MM.1S (cell line): Measurements from ENCODE around the gene RPN1.

Source experiments
- DNase-seq: peaks from one replicate; pipeline ENCODE4 v3.0.0-alpha.2; 2015
- H2AFZ ChIP-seq: fragments of 300-600 bp; sonication (generic); 2 replicates; pipeline ENCODE4 v1.6.0; 2016; ENCODE audit warnings: antibody characterized with exemption, low read length
- H3F3A ChIP-seq: fragments of 300-600 bp; sonication (generic); 2 replicates; pipeline ENCODE4 v1.6.1; 2016; ENCODE audit warnings: mild to moderate bottlenecking, antibody characterized with exemption, low read length, moderate library complexity, mixed read lengths; ENCODE audit not compliant: insufficient read depth
- H3K27ac ChIP-seq: fragments of 300-600 bp; sonication (generic); 2 replicates; pipeline ENCODE4 v1.5.1; 2016; ENCODE audit warnings: mild to moderate bottlenecking, low read length
- H3K27me3 ChIP-seq: fragments of 300-600 bp; sonication (generic); replicated peaks from 2 replicates; pipeline ENCODE4 v1.6.0; 2016; ENCODE audit warnings: low read length; ENCODE audit not compliant: insufficient read depth
- H3K36me3 ChIP-seq: fragments of 300-600 bp; sonication (generic); replicated peaks from 2 replicates; pipeline ENCODE4 v1.6.1; 2016; ENCODE audit warnings: mild to moderate bottlenecking, low read length, mixed read lengths; ENCODE audit not compliant: insufficient read depth
- H3K4me1 ChIP-seq: fragments of 300-600 bp; sonication (generic); 2 replicates; pipeline ENCODE4 v1.6.1; 2016; ENCODE audit warnings: low read length, mixed read lengths
- H3K4me2 ChIP-seq: fragments of 300-600 bp; sonication (generic); 2 replicates; pipeline ENCODE4 v1.6.0; 2016; ENCODE audit warnings: low read depth, low read length
- H3K4me3 ChIP-seq: fragments of 300-600 bp; sonication (generic); 2 replicates; pipeline ENCODE4 v1.5.1; 2016; ENCODE audit warnings: low read length, mixed read lengths
- H3K79me2 ChIP-seq: fragments of 300-600 bp; sonication (generic); 2 replicates; pipeline ENCODE4 v1.6.1; 2016; ENCODE audit warnings: mixed run types, low read length, mixed read lengths
- H3K9ac ChIP-seq: fragments of 300-600 bp; sonication (generic); 2 replicates; pipeline ENCODE4 v1.6.1; 2016; ENCODE audit warnings: low read length, mixed read lengths
- H3K9me2 ChIP-seq: fragments of 300-600 bp; sonication (generic); replicated peaks from 2 replicates; pipeline ENCODE4 v1.6.1; 2016; ENCODE audit warnings: mild to moderate bottlenecking, low read length, mixed read lengths; ENCODE audit not compliant: insufficient read depth
- H3K9me3 ChIP-seq: fragments of 300-600 bp; sonication (generic); replicated peaks from 2 replicates; pipeline ENCODE4 v1.6.1; 2016; ENCODE audit warnings: mild to moderate bottlenecking, low read length, mixed read lengths; ENCODE audit not compliant: insufficient read depth
- H4K20me1 ChIP-seq: fragments of 300-600 bp; sonication (generic); 2 replicates; pipeline ENCODE4 v1.6.1; 2016; ENCODE audit warnings: mild to moderate bottlenecking, low read length, moderate library complexity, mixed read lengths; ENCODE audit not compliant: insufficient read depth
- EZH2 ChIP-seq: fragments of 300-600 bp; sonication (generic); optimal IDR thresholded peaks from 2 replicates; pipeline ENCODE3; 2017; ENCODE audit warnings: low read depth, mild to moderate bottlenecking, antibody characterized with exemption, low read length, mixed read lengths
- EZH2phosphoT487 ChIP-seq: fragments of 300-600 bp; sonication (generic); IDR thresholded peaks from 2 replicates; pipeline ENCODE4 v1.6.1; 2018; ENCODE audit warnings: antibody characterized with exemption, low read length
- TF ChIP-seq, protein P1 (sequence below): fragments of 300-600 bp; sonication (generic); IDR thresholded peaks from 2 replicates; pipeline ENCODE4 v1.5.1; 2016; ENCODE audit warnings: antibody characterized with exemption, low read length, mixed read lengths

The RPN1 gene

DNA sequence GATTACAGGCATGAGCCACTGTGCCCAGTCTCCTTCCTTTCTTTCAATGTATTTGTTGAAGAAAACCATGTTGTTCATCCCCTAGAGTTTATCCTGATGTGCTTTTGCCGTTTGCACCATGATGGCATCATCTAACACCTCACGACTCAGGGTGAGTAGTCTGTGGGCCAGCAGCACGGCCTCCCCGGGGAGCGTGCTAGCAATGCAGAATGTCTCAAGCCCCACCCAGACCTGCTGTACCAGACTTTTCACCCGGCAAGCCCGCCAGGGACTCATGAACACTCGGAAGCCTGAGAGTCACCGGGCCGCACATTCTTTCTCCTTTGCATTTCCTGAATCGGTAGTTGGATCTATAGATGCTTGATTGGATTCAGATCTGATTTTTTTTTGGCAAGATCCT is 64.6 kb downstream of the RPN1 start:
- no peaks in the 10 kb centered on the region for H4K20me1 ChIP-seq
- no peak overlapping the region for H3K9ac ChIP-seq
- H3K4me3 ChIP-seq: no peak overlapping the region
- no peak overlapping the region for H3K27ac ChIP-seq
- no peak for DNase-seq
- no peaks in the 10 kb centered on the region for H3K79me2 ChIP-seq
- TF ChIP-seq EZH2 (no peak), EZH2phosphoT487 (no peak)
- TF ChIP-seq, protein P1, sequence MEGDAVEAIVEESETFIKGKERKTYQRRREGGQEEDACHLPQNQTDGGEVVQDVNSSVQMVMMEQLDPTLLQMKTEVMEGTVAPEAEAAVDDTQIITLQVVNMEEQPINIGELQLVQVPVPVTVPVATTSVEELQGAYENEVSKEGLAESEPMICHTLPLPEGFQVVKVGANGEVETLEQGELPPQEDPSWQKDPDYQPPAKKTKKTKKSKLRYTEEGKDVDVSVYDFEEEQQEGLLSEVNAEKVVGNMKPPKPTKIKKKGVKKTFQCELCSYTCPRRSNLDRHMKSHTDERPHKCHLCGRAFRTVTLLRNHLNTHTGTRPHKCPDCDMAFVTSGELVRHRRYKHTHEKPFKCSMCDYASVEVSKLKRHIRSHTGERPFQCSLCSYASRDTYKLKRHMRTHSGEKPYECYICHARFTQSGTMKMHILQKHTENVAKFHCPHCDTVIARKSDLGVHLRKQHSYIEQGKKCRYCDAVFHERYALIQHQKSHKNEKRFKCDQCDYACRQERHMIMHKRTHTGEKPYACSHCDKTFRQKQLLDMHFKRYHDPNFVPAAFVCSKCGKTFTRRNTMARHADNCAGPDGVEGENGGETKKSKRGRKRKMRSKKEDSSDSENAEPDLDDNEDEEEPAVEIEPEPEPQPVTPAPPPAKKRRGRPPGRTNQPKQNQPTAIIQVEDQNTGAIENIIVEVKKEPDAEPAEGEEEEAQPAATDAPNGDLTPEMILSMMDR: no peak
- H3K36me3 ChIP-seq: no peaks in the 10 kb centered on the region
- H3K9me2 ChIP-seq: no peaks in the 10 kb centered on the region
- H2AFZ ChIP-seq: no peak overlapping the region
- H3K4me2 ChIP-seq: no peak overlapping the region
- no peaks in the 10 kb centered on the region for H3K9me3 ChIP-seq
- no peaks in the 10 kb centered on the region for H3F3A ChIP-seq
- no peaks in the 10 kb centered on the region; the same call in 1 of the 2 replicates for H3K4me1 ChIP-seq
- no peaks in the 10 kb centered on the region for H3K27me3 ChIP-seq

DNA sequence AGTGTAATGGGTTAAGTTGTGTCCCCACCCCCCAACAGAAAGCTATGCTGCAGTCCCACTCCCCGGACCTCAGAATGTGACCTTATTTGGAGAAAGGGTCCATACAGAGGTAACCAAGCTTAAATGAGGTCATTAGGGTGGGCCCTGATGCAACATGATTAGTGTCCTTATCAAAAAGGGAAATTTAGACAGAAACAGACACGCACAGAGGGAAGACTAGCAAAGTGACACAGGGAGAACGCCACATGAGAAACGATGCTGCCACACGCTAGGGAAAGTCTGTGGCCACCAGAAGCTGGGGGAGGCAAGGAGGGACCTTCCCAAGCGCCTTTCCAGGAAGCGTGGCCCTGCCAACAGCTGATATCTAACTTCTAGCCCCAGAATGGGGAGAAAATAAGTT is 65.4 kb downstream of the RPN1 start:
- no peak for TF ChIP-seq EZH2
- TF ChIP-seq EZH2phosphoT487: no peak
- TF ChIP-seq, protein P1: no peak
- Histone ChIP-seq H3K27me3 (no peaks in the 10 kb centered on the region), H3K4me2 (no peak overlapping the region), H3K27ac (no peak overlapping the region), H3K36me3 (no peaks in the 10 kb centered on the region), H3K79me2 (no peaks in the 10 kb centered on the region), H3K9me3 (no peaks in the 10 kb centered on the region), H4K20me1 (no peaks in the 10 kb centered on the region), H2AFZ (peak overlapping the region; percentile 7; the same call in 1 of the 2 replicates), H3K4me3 (no peak overlapping the region), H3K9me2 (no peaks in the 10 kb centered on the region), H3F3A (no peaks in the 10 kb centered on the region), H3K4me1 (no peaks in the 10 kb centered on the region; the same call in 1 of the 2 replicates), H3K9ac (no peak overlapping the region)
- no peak for DNase-seq

DNA sequence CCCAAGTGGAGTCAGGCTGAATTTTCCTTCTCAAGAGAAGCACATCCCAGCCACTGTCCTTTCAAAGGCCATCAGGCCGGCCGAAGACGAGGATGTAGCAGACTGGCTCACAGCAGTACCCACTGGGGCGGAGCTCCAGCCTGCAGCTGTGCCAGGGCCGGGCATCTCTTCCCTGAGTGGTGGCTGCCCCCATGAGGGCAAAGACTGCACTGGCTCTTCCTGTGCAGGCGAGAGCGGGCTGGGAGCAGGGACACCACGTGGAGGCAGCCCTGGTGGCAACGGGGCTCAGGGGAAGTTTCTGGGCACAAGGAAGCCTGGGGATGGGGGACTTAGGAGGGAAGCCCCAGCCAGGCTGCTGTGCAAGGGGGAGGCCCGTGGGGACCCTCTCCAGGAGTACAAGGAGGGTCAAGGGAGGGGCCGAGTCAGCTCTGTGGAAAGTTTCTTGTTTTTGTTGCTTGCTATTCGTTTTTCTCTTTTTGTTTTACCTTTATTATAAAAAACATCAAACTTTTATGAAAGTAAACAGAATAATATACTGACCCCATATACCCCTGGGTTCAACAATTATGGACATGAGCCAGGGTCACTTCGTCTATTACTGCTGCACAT is 66.1 kb downstream of the RPN1 start:
- no peaks in the 10 kb centered on the region for H3K79me2 ChIP-seq
- no peaks in the 10 kb centered on the region for H3K27me3 ChIP-seq
- H3K4me1 ChIP-seq: no peaks in the 10 kb centered on the region; the same call in 1 of the 2 replicates
- H3K9me2 ChIP-seq: no peaks in the 10 kb centered on the region
- H4K20me1 ChIP-seq: no peaks in the 10 kb centered on the region
- no peaks in the 10 kb centered on the region for H3K9me3 ChIP-seq
- H3K4me2 ChIP-seq: peak overlapping the region; percentile 56; the same call in 1 of the 2 replicates
- H3F3A ChIP-seq: no peaks in the 10 kb centered on the region
- no peaks in the 10 kb centered on the region for H3K36me3 ChIP-seq
- H3K27ac ChIP-seq: no peak overlapping the region
- no peak overlapping the region for H3K9ac ChIP-seq
- no peak for TF ChIP-seq EZH2phosphoT487
- TF ChIP-seq, protein P1: peak; percentile 87
- no peak overlapping the region for H3K4me3 ChIP-seq
- peak; percentile 86 for DNase-seq
- peak overlapping the region; percentile 52 for H2AFZ ChIP-seq
